H1 (cell line): ENCODE measurements around the gene CAMTA1. TPM values are rescaled to one million over a fixed set of nuclear protein-coding genes. Genes with fewer than 3 reads are reported as not detected.

Source experiments
- CTCF ChIA-PET: fragments of 300-600 bp; sonication (Branson Sonifier 250); formaldehyde crosslinking; loops from one replicate; lab custom pipeline; 2021; ENCODE audit not compliant: partially characterized antibody; lab: Charles Lee
- POLR2A ChIA-PET: fragments of 300-600 bp; sonication (Branson Sonifier 250); formaldehyde crosslinking; loops from one replicate; lab custom pipeline; 2021; ENCODE audit warnings: inconsistent platforms; ENCODE audit not compliant: partially characterized antibody; lab: Charles Lee
- DNase-seq, 2 experiments: peaks; one replicate each; pipeline versions ENCODE4 v3.0.0 to v3.0.0-alpha.2; 2010 to 2022; ENCODE audit warnings: low spot score in 2 of 2, low read depth in 1 of 2, mixed read lengths in 1 of 2
- FAIRE-seq: peaks from 2 replicates; lab custom pipeline; 2011; peaks lifted over from hg19 to GRCh38; lab: Jason Lieb, UNC
- H2AFZ ChIP-seq: 2 replicates; pipeline ENCODE4 v1.8.1; 2012; ENCODE audit warnings: low read length, inconsistent platforms
- H2AK5ac ChIP-seq: 2 replicates; pipeline ENCODE4 v1.6.1; 2013; ENCODE audit warnings: low read depth, low read length
- H2BK120ac ChIP-seq: replicated peaks from 2 replicates; pipeline ENCODE3; 2013; ENCODE audit warnings: low read depth, low read length, inconsistent platforms
- H2BK12ac ChIP-seq: 2 replicates; pipeline ENCODE4 v1.6.1; 2013; ENCODE audit warnings: low read depth, low read length
- H2BK15ac ChIP-seq: 2 replicates; pipeline ENCODE4 v1.6.1; 2013; ENCODE audit warnings: low read length
- H2BK20ac ChIP-seq: 2 replicates; pipeline ENCODE4 v1.6.1; 2013; ENCODE audit warnings: low read length
- H2BK5ac ChIP-seq: 2 replicates; pipeline ENCODE4 v1.6.1; 2013; ENCODE audit warnings: low read depth, low read length
- H3K14ac ChIP-seq: 2 replicates; pipeline ENCODE4 v1.6.1; 2013; ENCODE audit warnings: inconsistent platforms; ENCODE audit not compliant: insufficient read length
- H3K18ac ChIP-seq: 2 replicates; pipeline ENCODE4 v1.6.1; 2013; ENCODE audit warnings: low read length; ENCODE audit errors: extremely low read depth
- H3K23ac ChIP-seq: 2 replicates; pipeline ENCODE4 v1.6.1; 2013; ENCODE audit warnings: inconsistent platforms; ENCODE audit not compliant: insufficient read length
- H3K23me2 ChIP-seq: 2 replicates; pipeline ENCODE4 v1.6.1; 2013; ENCODE audit warnings: low read depth, low read length
- H3K27ac ChIP-seq: 2 replicates; pipeline ENCODE4 v1.6.1; 2011; ENCODE audit warnings: low read depth, low read length, inconsistent platforms
- H3K27me3 ChIP-seq, 4 experiments: replicated peaks in 1 of 4; 1 replicate in 1 of 4; 2 replicates in 3 of 4; pipeline versions ENCODE4 v1.6.1 to v1.8.1; 2011 to 2013; ENCODE audit warnings: low read length in 3 of 4, mild to moderate bottlenecking in 3 of 4, inconsistent platforms in 2 of 4, mixed read lengths in 2 of 4, moderate library complexity in 1 of 4; ENCODE audit not compliant: control insufficient read depth in 3 of 4, insufficient read depth in 3 of 4; ENCODE audit errors: extremely low read depth in 1 of 4
- H3K36me3 ChIP-seq, 4 experiments: 2 replicates each; pipeline versions ENCODE4 v1.6.1 to v1.8.1; 2011 to 2013; ENCODE audit warnings: mild to moderate bottlenecking in 4 of 4, low read length in 3 of 4, moderate library complexity in 2 of 4, control low read depth in 1 of 4, inconsistent platforms in 1 of 4; ENCODE audit not compliant: insufficient read depth in 4 of 4, control insufficient read depth in 2 of 4
- H3K4ac ChIP-seq: replicated peaks from 2 replicates; pipeline ENCODE3; 2013; ENCODE audit warnings: low read length, low read depth, mixed read lengths, inconsistent platforms; ENCODE audit not compliant: insufficient read length
- H3K4me1 ChIP-seq, 4 experiments: replicated peaks in 1 of 4; 1 replicate in 1 of 4; 2 replicates in 3 of 4; pipeline versions ENCODE4 v1.6.1 to v1.8.1; 2011 to 2013; ENCODE audit warnings: low read length in 3 of 4, inconsistent platforms in 2 of 4, mixed read lengths in 1 of 4; ENCODE audit not compliant: insufficient read depth in 4 of 4, control insufficient read depth in 3 of 4
- H3K4me2 ChIP-seq, 2 experiments: 2 replicates each; pipeline versions ENCODE4 v1.6.1 to v1.8.1; 2011 to 2013; ENCODE audit warnings: low read depth in 2 of 2, low read length in 2 of 2, control low read depth in 1 of 2, inconsistent platforms in 1 of 2, mild to moderate bottlenecking in 1 of 2; ENCODE audit not compliant: insufficient read depth in 1 of 2
- H3K4me3 ChIP-seq, 4 experiments: fragments of 200-600, 300-600 bp in 1 of 4; sonication (generic), shearing (Covaris generic), sonication (Bioruptor Twin) in 1 of 4; 2 replicates each; pipeline versions ENCODE4 v1.5.1 to v1.8.1; 2011 to 2016; ENCODE audit warnings: low read length in 4 of 4, low read depth in 3 of 4, control low read depth in 2 of 4, inconsistent platforms in 2 of 4, mild to moderate bottlenecking in 2 of 4, mixed read lengths in 1 of 4, moderate library complexity in 1 of 4; ENCODE audit not compliant: insufficient read depth in 2 of 4; ENCODE audit errors: extremely low read depth in 1 of 4
- H3K56ac ChIP-seq: replicated peaks from 2 replicates; pipeline ENCODE3; 2013; ENCODE audit warnings: low read depth, mild to moderate bottlenecking, mixed read lengths, low read length, inconsistent platforms; ENCODE audit not compliant: insufficient read length
- H3K79me1 ChIP-seq: 2 replicates; pipeline ENCODE4 v1.6.1; 2013; ENCODE audit warnings: low read depth, low read length, control low read depth
- H3K79me2 ChIP-seq, 2 experiments: 2 replicates each; pipeline versions ENCODE4 v1.6.1 to v1.8.1; 2012 to 2013; ENCODE audit warnings: low read length in 2 of 2, mild to moderate bottlenecking in 2 of 2, inconsistent platforms in 1 of 2; ENCODE audit not compliant: insufficient read depth in 2 of 2, control insufficient read depth in 1 of 2
- H3K9ac ChIP-seq, 4 experiments: replicated peaks in 1 of 4; 1 replicate in 1 of 4; 2 replicates in 3 of 4; pipeline versions ENCODE4 v1.6.1 to v1.8.1; 2011 to 2013; ENCODE audit warnings: low read depth in 3 of 4, low read length in 3 of 4, control low read depth in 2 of 4, mild to moderate bottlenecking in 2 of 4, moderate library complexity in 2 of 4, inconsistent platforms in 1 of 4; ENCODE audit errors: extremely low read depth in 1 of 4
- H3K9me3 ChIP-seq, 2 experiments: 2 replicates each; pipeline versions ENCODE4 v1.6.1 to v1.8.1; 2012 to 2013; ENCODE audit warnings: mild to moderate bottlenecking in 2 of 2, moderate library complexity in 2 of 2, control low read depth in 1 of 2, inconsistent platforms in 1 of 2, low read depth in 1 of 2, low read length in 1 of 2, mixed read lengths in 1 of 2; ENCODE audit not compliant: insufficient read depth in 2 of 2
- H4K20me1 ChIP-seq, 2 experiments: replicated peaks in 1 of 2; 2 replicates each; pipeline versions ENCODE3 to v1.8.1; 2011 to 2013; ENCODE audit warnings: inconsistent platforms in 2 of 2, low read length in 2 of 2, mild to moderate bottlenecking in 1 of 2; ENCODE audit not compliant: insufficient read depth in 2 of 2, control insufficient read depth in 1 of 2
- H4K5ac ChIP-seq: 2 replicates; pipeline ENCODE4 v1.6.1; 2013; ENCODE audit warnings: low read length, low read depth, mixed read lengths, inconsistent platforms; ENCODE audit not compliant: insufficient read length
- H4K8ac ChIP-seq: 2 replicates; pipeline ENCODE4 v1.8.0; 2013; ENCODE audit warnings: mild to moderate bottlenecking, moderate library complexity, low read length, inconsistent platforms; ENCODE audit not compliant: insufficient read depth; ENCODE audit errors: extremely low read depth
- H4K91ac ChIP-seq: replicated peaks from 2 replicates; pipeline ENCODE3; 2013; ENCODE audit warnings: low read length, mixed read lengths, inconsistent platforms; ENCODE audit not compliant: insufficient read length
- ASH2L ChIP-seq: fragments of 200-600, 300-600 bp; sonication (generic); IDR thresholded peaks from one replicate; pipeline ENCODE4 v1.7.1; 2017; ENCODE audit warnings: low read length
- BRCA1 ChIP-seq: IDR thresholded peaks from 2 replicates; pipeline ENCODE4 v1.6.1; 2012; ENCODE audit warnings: low read depth, low read length, improper control_type of control experiment
- CBX5 ChIP-seq: fragments of 300-800, 300-1000 bp; sonication (generic); IDR thresholded peaks from 2 replicates; pipeline ENCODE4 v1.7.1; 2016; ENCODE audit warnings: antibody characterized with exemption, low read length, low read depth
- CEBPB ChIP-seq: IDR thresholded peaks from 2 replicates; pipeline ENCODE4 v1.6.1; 2012; ENCODE audit warnings: low read depth, low read length
- CHD1 ChIP-seq: IDR thresholded peaks from 2 replicates; pipeline ENCODE4 v1.6.1; 2012; ENCODE audit warnings: low read depth, low read length, improper control_type of control experiment
- CREB1 ChIP-seq: IDR thresholded peaks from 2 replicates; pipeline ENCODE4 v1.6.1; 2012; ENCODE audit warnings: inconsistent platforms
- EP300 ChIP-seq, 2 experiments: IDR thresholded peaks; 1 replicate in 1 of 2; 2 replicates in 1 of 2; pipeline ENCODE4 v1.6.1; 2011 to 2012; ENCODE audit warnings: low read depth in 2 of 2, low read length in 2 of 2, mild to moderate bottlenecking in 2 of 2, borderline replicate concordance in 1 of 2, inconsistent platforms in 1 of 2, moderate library complexity in 1 of 2
- GTF2F1 ChIP-seq: IDR thresholded peaks from 2 replicates; pipeline ENCODE4 v1.6.1; 2012; ENCODE audit warnings: low read depth, low read length, improper control_type of control experiment, borderline replicate concordance
- JUN ChIP-seq: IDR thresholded peaks from 2 replicates; pipeline ENCODE4 v1.6.1; 2011; ENCODE audit warnings: low read depth, mild to moderate bottlenecking, improper control_type of control experiment, low read length
- SIN3A ChIP-seq, 2 experiments: IDR thresholded peaks in 1 of 2; conservative IDR thresholded peaks in 1 of 2; 2 replicates each; pipeline ENCODE4 v1.6.1; 2011 to 2012; ENCODE audit warnings: low read length in 2 of 2, improper control_type of control experiment in 1 of 2, low read depth in 1 of 2, mild to moderate bottlenecking in 1 of 2
- SP1 ChIP-seq: IDR thresholded peaks from 2 replicates; pipeline ENCODE4 v1.6.1; 2011; ENCODE audit warnings: low read depth, low read length
- SP4 ChIP-seq: IDR thresholded peaks from 2 replicates; pipeline ENCODE4 v1.6.1; 2012; ENCODE audit warnings: low read length, inconsistent platforms
- SRF ChIP-seq: IDR thresholded peaks from 2 replicates; pipeline ENCODE4 v1.6.1; 2011; ENCODE audit warnings: mild to moderate bottlenecking, low read depth, low read length, moderate library complexity
- TAF7 ChIP-seq: optimal IDR thresholded peaks from 2 replicates; pipeline ENCODE3; 2011; ENCODE audit warnings: low read depth, mild to moderate bottlenecking, inconsistent platforms, low read length, moderate library complexity, borderline replicate concordance
- WGBS, 2 experiments: shearing (Covaris generic) in 1 of 2; methylation state at CpG; one replicate each; pipeline versions ENCODE4 v1.1.6 to v1.1.7; 2013 to 2015; ENCODE audit warnings: low lambda C conversion rate in 2 of 2, mixed read lengths in 2 of 2, inconsistent platforms in 1 of 2, low coverage in 1 of 2, missing lambda C conversion rate in 1 of 2; ENCODE audit not compliant: insufficient replicate concordance in 2 of 2, insufficient coverage in 1 of 2, insufficient read length in 1 of 2; ENCODE audit errors: extremely low coverage in 1 of 2, missing lambda C conversion rate in 1 of 2; 5-methylcytosine and 5-hydroxymethylcytosine counted together
- polyA plus RNA-seq, 7 experiments: library from polyadenylated mRNA; depleted of rRNA in 3 of 7; stranded (reverse) in 5 of 7; unstranded in 2 of 7; fragments of >200 nt in 5 of 7; fragments of 200-250 nt in 2 of 7; gene quantifications; 1 replicate in 5 of 7; 2 replicates in 1 of 7; 4 replicates in 1 of 7; pipeline versions ENCODE4 v1.2.1 to v1.2.3, GENCODE V29; 2011 to 2013; ENCODE audit warnings: missing spikeins in 2 of 7, mixed read lengths in 2 of 7
- total RNA-seq: library from RNA; stranded (reverse); fragmentation: NEBNext Ultra II Directional; extraction: Animal tissue kit (Norgen Biotek cat#: 25700); gene quantifications from 2 replicates; pipeline ENCODE4 v1.2.1, GENCODE V29; 2021

CAMTA1 gene
- total and polyA plus RNA-seq, 2 of the 8 experiments (the other 6 are each of a cell fraction or from before 2014, with no cell fraction given) = 65.0 to 119 TPM

DNA sequence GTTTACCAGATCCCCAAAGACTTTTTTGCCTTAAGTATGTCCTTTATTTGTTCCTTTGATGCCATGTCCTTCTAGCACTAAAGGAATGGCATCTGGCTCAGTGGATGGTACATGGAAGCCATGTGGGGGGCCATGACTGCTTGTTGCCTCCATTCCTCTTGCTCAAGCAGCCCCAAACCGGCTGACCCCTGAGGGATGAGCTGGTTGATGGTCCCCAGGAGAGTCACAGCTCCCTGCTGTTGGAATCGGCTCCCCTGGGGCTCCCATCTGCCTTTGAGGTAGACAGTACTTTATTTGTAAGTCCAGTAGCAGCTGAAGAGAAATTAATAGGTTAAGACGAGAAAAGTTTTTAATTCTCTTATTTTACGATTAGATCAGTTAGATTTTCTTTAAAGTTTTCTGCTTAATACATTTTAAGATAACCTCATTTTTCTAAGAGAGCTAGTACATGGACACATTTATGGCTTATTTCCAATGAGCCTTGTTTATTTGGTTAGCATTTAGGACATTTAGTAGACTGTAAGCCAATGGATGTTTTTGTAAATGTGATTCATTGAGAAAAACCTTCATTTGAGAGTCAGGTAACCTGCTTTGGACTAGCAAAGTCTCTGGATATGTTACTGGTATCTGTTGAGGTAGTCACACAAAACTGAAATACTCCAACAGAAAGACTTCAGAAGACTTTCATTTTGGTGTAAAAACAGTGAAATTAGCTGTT, 88.2 kb downstream of the CAMTA1 start:
- Histone ChIP-seq H3K27me3 (no peaks in the 10 kb centered on the region), H3K23me2 (peaks cover 2% of the 10 kb centered on the region; the same call in 1 of the 2 replicates), H2BK5ac (no peak overlapping the region), H3K79me2 (peaks cover 0 to 22% of the 10 kb centered on the region in 2 experiments; a peak in 3 of 4 replicates), H2BK120ac (no peak overlapping the region), H3K9ac (no peak overlapping the region), H2AK5ac (no peak overlapping the region), H3K4ac (no peak overlapping the region), H2BK20ac (no peak overlapping the region), H4K8ac (no peak overlapping the region), H2AFZ (no peak overlapping the region), H3K4me1 (peaks cover 0 to 12% (median 3%) of the 10 kb centered on the region in 4 experiments; a peak in 3 of 7 replicates), H3K18ac (no peak overlapping the region), H3K9me3 (no peaks in the 10 kb centered on the region), H2BK12ac (no peak overlapping the region), H2BK15ac (no peak overlapping the region), H3K4me2 (no peak overlapping the region), H4K20me1 (peaks cover 4 to 7% of the 10 kb centered on the region in 2 experiments), H3K4me3 (no peak overlapping the region), H4K91ac (no peak overlapping the region), H3K56ac (no peak overlapping the region), H3K14ac (no peak overlapping the region), H3K36me3 (peaks cover 0 to 4% (median 2%) of the 10 kb centered on the region in 4 experiments; a peak in 3 of 8 replicates), H4K5ac (no peak overlapping the region), H3K79me1 (no peaks in the 10 kb centered on the region; the same call in 1 of the 2 replicates), H3K27ac (no peak overlapping the region), H3K23ac (no peak overlapping the region)
- no peak for FAIRE-seq
- POLR2A ChIA-PET = interaction anchor here (1.2 kb wide), 1 partner anchor 13 kb away, joined by 3 read pairs; no protein-coding TSS in a partner anchor
- CTCF ChIA-PET = interaction anchor here (0.6 to 2.4 kb wide), 9 partner anchors 10 to 334 kb away, joined by 3 to 21 read pairs (median 3); no protein-coding TSS in a partner anchor
- no peak for DNase-seq
- 88% methylated on average over 4 of the region's 4 CpGs; no CpG with 5 or more reads in 1 of the 2 experiments for WGBS, 2 experiments
- TF ChIP-seq JUN (no peak), TAF7 (no peak), ASH2L (no peak), CHD1 (no peak), SIN3A (conservative IDR thresholded peaks at IDR 0.05 in 1 of 2, IDR thresholded peaks at IDR 0.05 in 1 of 2; ENCODE audit: low read depth in 1 of 2, low read length in 2 of 2) (no peak), SRF (no peak), CREB1 (no peak), SP4 (no peak), BRCA1 (no peak), SP1 (no peak), CEBPB (no peak), EP300 (IDR thresholded peaks at IDR 0.05; ENCODE audit: borderline replicate concordance in 1 of 2, low read depth in 2 of 2, low read length in 2 of 2) (no peak), CBX5 (no peak), GTF2F1 (no peak)
